Left cardiac atrium (tissue), 4 donors: Measurements from ENCODE around the gene ANKRD44. TPM values are rescaled to one million over a fixed set of nuclear protein-coding genes. Genes with fewer than 3 reads are reported as not detected.

Experiments
- ATAC-seq, 2 donors: fragments of 200-7000 bp; cut with Tn5 transposase; one replicate each; pipeline ENCODE4 v1.9.1; 2020; ENCODE audit warnings: mild to moderate bottlenecking in 2 of 2, moderate library complexity in 2 of 2
- DNase-seq: peaks from one replicate; pipeline ENCODE4 v3.0.0-alpha.2; 2020
- intact Hi-C, 2 donors: fragments of 100-400 bp; cut with DNase I; formaldehyde crosslinking; loops; one replicate each; pipeline versions ENCODE4 v1.14.1 to v1.15.1; 2022 to 2023
- total RNA-seq, 2 donors: library from RNA; stranded (reverse); fragmentation: NEBNext Ultra II Directional; extraction: Animal tissue kit (Norgen Biotek cat#: 25700); gene quantifications; one replicate each; pipeline ENCODE4 v1.2.1, GENCODE V29; 2021
- donor health status: DM: no; HTN: yes; CAD: no.
- donor health status: DM: no; HTN: yes; CAD: no; lungs with severe emphysema.
- donor health status: DM: yes; HTN: yes; CAD: no.
- donor health status: Dilated cardiomyopathy.

The ANKRD44 gene
- total RNA-seq, 2 donors from 2014 or later, result 10.2 to 16.8 TPM

DNA sequence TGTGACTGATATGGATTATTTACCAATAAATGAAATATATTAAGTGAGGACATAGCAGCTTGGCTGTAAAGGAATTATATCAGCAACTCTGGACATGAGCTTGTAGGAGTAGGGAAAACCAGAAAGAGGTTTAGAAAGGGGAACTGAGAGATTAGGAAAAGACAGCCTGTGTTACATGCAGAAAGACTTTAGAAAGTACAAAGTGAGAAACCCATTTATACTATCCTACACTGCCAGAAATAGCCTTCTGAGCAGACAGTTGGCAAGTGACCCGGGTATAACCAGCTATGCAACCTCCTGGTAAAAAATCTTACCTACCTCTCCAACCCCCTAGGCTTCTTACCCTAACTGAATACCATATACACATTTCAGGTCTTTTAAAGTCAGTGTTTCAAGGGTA lies 134.1 kb downstream of the ANKRD44 start:
- intact Hi-C loops, result loop anchor here in 1 of 2 donors (10.0 kb wide), 1 partner anchor 162 kb away; no protein-coding TSS in a partner anchor
- no peak for ATAC-seq

DNA sequence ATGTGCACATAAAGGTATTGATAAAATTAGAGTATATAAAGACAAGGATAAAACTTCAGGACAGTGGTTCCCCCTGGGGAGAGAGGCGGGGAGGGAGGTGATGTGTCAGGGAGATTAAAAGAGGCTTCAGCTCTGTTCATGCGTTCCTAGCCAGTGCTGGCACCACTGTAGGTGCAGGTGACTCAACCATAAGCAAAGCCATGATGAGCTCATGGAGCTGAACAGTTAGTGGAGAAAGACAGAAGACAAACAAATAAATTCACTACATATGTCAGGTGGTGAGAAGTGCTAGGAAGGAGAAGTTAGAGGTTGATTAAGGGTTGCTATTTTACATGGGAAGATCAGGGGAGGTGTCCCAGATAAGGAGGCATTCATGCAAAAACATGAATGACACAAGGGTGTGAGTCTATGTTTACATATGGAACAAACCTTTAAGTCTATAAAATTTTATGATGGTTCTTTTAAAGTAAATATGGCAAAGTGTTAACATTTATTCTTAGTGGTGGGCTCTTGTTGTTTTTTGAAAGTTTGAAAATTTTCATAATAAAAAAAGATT lies 136.0 kb downstream of the ANKRD44 start:
- ATAC-seq, result peak in 1 of 2 donors; percentile 82
- no peak for DNase-seq
- intact Hi-C loops, result loop anchor here in 1 of 2 donors (10.0 kb wide), 1 partner anchor 160 kb away; no protein-coding TSS in a partner anchor

More for the DNA sequence above, 134.1 kb downstream of the ANKRD44 start:
- no peak for DNase-seq

DNA sequence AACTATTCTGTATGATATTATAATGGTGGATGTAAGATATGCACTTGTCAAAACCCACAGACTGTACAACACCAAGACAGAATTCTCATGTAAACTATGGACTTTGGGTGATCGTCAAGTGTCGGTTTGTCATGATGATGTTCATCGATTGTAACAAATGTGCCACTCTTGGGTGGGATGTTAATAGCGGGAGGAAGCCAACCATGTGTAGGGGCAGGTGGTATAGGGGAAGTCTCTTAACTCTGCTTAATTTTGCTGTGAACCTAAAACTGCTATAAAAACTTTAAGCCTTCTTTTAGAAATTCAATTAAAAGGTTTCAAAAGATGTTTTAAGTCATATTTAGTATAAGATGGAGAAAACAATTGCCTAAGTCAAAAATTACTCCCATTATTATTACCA lies 139.0 kb downstream of the ANKRD44 start:
- intact Hi-C loops, result loop anchor here in 1 of 2 donors (10.0 kb wide), 1 partner anchor 157 kb away; no protein-coding TSS in a partner anchor
- ATAC-seq, result no peak
- DNase-seq, result no peak

DNA sequence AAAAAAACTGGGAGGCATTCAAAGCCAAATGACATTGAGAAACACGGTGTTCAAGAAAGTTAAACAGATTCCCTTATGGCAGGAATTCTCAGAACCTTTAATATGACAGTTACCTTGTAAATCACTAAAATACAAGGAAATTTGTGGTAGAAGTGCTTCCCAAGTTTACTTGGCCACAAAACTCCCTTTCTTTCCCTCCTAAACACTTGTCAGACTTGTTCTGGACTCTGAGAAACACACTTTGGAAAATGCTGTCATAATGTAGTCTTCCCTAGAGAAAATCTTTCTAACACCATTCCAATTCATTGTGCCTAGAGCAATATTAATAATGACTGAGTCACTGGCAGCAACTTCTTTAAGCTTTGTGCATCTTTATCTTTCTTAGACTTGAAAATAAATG lies 140.4 kb downstream of the ANKRD44 start:
- intact Hi-C loops, result loop anchor here in 1 of 2 donors (10.0 kb wide), 1 partner anchor 155 kb away; no protein-coding TSS in a partner anchor
- DNase-seq, result no peak
- no peak for ATAC-seq

DNA sequence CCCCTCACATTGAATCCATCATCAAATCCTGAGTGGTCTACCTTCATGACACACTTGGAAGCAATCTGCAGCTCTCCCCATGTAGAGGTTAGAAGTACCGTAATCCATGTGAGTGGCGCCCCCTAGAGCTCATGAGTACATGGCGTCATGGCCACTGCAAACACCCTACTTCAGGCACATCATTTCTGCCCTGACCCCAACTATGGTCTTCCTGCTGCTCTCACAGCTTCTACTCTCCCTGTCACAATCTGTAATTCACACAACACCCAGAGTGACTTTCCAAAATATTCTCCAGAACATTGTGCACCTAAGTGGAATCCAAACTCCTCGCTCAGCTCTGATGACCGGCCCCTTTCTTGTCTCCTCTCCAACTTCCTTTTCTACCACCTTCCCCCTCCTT lies 141.9 kb downstream of the ANKRD44 start:
- DNase-seq, result peak; percentile 72
- peak in 1 of 2 donors; percentile 64 for ATAC-seq
- intact Hi-C loops, result loop anchor here in 1 of 2 donors (5.0 kb wide), 1 partner anchor 56 kb away; no protein-coding TSS in a partner anchor

DNA sequence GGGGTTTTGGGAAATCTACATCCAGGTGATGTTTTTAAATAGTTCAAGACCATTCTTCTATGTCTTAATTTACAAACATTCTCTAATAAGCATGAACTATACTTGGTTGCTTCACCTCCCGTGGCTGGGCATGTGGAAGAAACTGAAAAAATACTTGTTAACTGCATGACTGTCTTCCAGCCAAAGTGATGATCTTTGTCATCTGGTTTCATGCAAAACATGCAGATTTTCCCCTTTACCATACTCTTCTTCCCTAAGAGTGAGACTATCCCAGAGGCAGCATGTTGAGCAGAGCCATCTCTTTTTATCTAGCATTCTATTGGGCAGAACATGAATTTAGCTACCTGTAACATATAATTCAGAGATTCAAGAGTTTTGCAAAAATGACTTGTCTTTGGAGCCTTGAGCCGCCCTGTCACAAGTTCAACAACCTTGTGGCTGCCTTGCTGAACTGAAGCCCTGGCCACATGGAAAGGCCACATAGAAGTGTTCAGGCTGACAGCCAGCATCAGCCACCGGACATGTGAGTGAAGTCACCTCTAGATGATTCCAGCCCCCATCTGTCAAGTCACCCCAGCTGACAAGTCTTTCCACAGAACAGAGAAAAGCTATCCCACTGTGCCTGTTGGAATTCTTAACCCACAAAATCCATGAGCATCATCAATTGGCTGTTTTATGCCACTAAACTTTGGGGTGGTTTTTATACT lies 142.8 kb downstream of the ANKRD44 start:
- DNase-seq (no peak), ATAC-seq (no peak)
- intact Hi-C loops, result loop anchor here in 1 of 2 donors (5.0 kb wide), 1 partner anchor 55 kb away; no protein-coding TSS in a partner anchor

DNA sequence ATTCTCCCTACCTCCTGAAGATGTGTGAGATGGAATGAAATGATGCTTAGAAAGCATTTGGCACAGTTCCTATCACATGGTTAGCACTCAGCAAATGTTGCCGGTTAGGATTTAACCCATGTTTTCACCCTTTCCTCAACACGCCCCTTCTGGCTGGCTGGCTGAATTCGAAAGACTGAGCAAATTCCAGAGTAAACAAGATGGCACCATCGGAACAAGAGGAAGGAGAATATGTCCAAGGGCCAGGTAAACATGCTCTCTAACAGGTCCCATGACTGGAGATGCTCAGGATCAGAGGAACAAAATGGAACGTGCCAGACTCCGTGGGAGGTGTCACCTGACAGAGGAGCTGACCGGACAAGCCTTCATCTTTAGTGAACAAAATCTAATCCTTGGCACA lies 145.6 kb downstream of the ANKRD44 start:
- ATAC-seq (no peak), DNase-seq (no peak)
- intact Hi-C loops, result loop anchor here in 1 of 2 donors (5.0 kb wide), 1 partner anchor 53 kb away; no protein-coding TSS in a partner anchor

DNA sequence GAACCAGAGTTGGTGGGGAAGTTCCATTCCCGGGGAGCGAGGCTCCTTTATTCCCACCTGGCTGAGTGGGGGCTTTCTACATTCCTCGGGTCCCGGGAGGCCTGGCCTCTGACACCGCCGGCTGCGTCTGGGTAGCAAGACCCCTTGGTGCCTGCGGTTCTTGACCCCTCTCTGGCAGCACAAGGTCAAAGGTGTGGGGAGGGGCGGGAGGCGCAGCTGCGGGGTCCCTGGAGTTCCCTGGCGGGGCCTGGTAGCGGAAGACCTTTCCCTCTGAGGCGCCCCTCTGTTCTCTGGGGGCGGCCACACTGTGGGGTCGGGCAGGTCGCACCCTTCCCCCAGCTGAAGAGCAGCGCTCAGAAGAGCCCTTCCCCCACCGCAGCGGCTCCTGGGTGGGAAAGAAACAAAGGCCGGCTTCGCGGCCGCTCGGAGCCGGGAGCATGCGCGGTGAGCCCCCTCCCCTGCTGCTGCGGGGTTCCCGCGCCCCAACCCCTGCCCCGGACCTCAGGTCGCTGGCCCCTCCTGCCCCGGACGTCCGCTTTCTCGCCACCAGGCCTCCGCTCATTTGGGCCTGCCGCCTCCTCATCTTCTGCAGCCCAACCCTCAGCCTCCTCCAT lies 146.3 kb downstream of the ANKRD44 start:
- intact Hi-C loops, result no loop called here
- ATAC-seq (peak; percentile 62 to 64), DNase-seq (peak; percentile 38)

DNA sequence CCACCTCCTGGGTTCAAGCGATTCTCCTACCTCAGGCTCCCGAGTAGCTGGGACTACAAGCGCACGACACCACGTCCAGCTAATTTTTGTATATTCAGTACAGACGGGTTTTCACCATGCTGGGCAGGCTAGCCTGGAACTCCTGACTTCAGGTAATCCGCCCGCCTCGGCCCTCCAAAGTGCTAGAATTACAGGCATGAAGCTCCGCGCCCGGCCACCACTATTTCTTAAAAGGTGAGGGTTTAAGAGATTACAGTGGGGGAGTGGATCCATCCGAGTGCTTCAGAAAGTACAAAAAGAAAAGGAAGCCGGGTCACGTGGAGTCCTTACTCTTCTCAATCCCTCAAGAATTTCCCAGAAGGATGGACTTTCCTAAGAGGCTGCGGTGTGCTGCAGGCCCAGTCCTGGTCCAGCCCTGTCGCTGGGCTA lies 146.9 kb downstream of the ANKRD44 start:
- DNase-seq (no peak), ATAC-seq (peak in 1 of 2 donors; percentile 20)
- intact Hi-C loops, result no loop called here

DNA sequence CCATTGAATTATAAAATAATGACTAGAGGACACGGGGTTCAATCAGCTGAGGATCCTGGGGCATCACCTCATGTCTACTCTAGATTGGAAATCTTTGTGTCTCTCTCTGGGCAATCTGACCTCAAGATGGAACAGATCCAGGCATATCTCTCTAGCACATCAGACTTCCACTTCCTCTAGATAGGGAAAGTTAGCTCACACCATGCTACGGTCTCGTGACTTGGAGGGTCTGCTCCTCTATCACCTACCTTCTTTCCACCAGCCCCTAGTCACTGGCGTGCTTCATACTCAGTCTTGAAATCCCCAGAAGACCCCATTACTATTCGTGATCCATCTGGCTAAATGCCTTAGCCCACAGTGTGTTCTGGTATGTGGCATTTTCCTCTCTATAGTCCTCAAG lies 148.8 kb downstream of the ANKRD44 start:
- intact Hi-C loops, result no loop called here
- ATAC-seq (no peak), DNase-seq (no peak)

DNA sequence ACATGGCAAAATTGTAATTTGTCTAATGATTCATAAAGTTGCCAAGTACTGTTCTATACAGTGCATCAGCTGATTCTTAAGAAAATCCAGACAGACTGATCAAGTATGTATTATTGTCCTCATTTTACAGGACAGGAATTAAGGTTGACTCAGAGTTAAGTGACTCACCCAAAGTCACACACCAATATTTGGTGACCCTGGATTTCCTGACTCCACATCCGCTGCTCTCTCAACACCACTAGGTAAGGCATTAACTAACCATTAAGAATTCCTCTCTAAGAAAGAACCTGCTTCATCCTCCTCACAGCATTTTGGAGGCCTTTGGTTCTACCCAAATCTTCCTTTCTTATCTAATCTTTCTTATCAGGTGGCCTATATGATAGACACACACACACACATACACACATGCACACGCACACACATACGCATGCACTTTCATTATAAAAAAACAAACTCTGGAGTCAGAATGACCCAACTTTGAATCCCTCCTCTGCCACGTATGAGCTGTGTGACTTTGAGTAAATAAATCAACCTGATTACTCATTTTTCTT lies 150.8 kb downstream of the ANKRD44 start:
- no peak for DNase-seq
- ATAC-seq, result peak in 1 of 2 donors; percentile 30
- intact Hi-C loops, result no loop called here

DNA sequence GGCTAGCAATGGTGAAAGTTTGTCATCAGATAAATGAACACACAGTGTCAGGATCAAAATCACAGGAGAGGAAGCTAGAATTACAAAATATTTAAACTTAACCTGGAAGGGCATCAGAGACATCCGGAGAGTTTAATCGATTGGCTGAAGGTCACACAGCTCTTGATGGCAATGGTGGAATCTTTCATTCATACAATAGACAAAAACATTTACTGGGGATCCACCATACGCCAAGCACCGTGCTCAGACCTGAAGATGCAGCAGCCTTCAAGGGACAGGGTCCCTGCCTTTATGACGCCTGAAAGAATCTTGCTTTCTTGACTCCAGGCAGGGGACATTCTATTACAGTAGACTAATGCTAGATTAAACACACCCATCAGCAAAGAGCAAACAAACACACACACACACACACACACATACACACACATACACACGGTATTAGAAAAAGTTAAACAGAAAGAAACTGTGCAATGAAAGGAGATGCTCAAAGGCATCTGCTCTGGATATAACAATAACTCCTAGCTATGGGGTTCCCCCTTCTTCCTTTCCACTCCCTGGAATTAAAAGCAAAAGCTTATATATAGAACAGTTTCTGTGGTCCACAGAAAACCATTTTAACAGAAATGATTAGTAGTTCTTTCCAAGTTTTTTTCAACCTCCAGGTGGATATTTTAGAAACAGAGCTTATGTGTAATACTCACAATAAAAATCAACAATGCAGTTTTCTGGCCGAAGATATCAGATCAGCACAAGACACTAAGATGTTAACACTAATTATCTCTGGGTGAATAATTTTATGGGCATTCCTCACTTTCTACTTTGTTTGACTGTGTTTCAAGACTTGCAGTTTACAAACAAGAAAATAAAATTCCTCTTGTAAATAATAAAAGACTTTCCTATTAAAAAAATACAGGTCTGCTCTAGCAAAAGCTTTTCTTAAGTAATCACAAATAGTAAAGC lies 151.7 kb downstream of the ANKRD44 start:
- DNase-seq (no peak), ATAC-seq (no peak)
- intact Hi-C loops, result no loop called here

DNA sequence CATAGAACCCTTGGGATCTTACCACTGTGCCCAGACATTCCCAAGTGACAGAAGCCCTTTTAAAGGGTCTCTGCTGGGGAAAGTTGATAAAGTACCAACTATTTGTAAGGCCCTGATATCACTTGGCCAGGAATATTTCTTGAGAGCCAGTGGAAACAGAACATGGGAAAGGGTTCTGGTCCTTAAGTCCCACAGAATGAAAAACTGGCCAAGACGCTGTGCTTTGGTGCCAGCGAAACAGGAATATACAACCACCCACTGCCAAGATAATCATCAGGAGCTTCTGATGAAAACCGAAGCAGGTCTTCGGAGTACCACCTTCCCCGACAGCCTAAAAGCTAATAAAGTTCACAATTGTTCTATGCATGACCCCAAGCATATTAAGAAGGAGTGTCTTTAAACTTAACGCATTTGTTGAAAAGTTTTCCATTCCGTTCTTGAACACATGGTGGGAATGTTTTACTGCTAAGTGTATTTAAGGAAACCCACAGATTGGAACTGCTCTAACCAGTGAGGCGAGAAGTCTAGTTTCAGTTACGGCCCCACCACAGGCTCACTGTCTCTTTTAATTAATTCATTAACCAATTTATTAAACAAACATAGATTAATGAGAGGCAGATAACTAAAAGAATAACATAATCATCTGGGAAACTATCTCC lies 152.6 kb downstream of the ANKRD44 start:
- DNase-seq, result no peak
- intact Hi-C loops, result no loop called here
- ATAC-seq, result peak in 1 of 2 donors; percentile 12

DNA sequence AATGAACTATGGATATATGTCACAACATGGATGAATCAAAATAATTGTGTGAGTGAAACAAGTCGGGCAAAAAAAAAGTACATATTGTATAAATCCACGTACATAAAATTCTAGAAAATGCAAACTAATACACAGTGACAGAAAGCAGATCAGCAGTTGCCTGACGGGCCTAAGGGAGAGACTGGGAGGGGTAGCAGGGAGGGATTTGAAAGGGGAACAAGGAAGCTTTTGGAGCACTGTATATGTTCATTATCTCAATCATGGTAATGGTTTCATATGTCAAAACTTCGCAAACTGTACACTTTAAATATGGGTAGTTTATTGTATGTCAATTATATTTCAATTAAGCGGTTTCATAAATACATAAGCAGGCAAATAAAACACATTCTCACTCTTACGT lies 153.8 kb downstream of the ANKRD44 start:
- intact Hi-C loops, result no loop called here
- ATAC-seq (no peak), DNase-seq (no peak)

DNA sequence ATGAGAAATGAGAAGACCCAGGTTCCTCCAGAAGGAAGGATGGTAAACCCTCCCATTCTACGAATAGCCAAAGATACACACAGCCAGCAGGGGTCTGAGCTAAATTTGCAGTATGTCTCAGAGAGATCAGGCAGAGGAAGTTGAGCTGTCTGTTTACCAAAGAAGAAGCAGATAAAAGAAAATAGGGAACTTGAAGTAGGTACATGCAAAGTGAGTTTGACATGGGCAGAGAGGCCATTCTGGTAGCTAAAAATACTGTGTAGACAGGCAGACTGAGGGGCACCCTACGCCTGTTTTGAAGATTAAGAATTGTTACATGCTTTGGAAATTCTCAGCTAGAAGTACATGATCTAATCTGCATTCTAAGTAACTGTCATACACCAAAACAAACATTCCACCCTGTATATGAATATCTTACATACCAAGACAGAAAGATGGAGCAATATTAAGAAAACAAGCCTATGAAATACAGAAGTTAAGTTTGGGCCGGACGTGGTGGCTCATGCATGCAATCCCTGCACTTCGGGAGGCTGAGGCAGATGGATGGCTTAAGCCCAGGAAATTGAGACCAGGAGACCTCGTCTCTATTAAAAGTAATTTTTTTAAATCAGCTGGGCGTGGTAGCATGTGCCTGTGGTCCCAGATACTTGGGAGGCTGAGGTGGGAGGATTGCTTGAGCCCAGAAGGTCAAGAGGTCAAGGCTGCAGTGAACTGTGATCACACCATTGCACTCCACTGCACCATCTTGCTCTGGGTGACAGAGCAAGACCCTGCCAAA lies 157.9 kb downstream of the ANKRD44 start:
- ATAC-seq (peak in 1 of 2 donors; percentile 65), DNase-seq (no peak)
- intact Hi-C loops, result no loop called here

DNA sequence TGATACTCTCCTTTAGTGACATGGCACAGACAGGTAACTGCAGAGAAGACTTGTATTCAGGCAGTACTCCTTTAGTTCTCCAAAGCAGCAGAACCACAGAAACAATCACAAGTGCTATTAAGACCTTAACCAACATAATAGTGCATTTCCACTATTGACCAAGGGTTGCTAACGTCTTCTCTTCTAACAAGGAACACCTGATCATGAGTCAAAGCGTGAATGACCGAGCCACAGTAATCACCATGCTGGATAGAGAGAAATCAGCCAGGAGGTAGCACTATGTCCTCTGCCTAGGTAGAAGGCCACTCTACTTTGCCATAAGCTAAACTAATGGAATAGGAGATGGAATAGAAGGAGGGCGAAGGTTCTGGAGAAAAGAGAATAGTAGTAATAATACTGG lies 161.0 kb downstream of the ANKRD44 start:
- intact Hi-C loops, result no loop called here
- DNase-seq (no peak), ATAC-seq (no peak)

DNA sequence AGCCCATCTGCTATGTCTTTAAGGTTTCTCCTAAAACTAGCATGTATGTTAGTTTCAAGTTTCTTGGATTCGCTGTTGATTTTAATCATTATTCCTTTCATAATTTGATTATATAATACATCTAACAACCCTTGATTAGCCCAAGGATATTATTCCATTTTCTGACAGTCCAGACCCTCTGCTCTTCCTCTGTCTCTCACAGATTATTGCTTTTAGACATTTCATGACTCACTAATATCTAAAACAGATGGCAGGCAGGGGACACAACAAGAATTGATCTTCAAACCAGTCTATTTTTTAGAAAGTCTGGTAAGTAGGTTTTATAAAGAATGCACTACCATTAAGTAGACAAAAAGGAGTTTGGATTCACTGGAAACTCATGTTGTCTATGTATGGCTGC lies 162.2 kb downstream of the ANKRD44 start:
- intact Hi-C loops, result no loop called here
- ATAC-seq (no peak), DNase-seq (no peak)
